Caco-2 (cell line): ENCODE data around the gene VAMP1. TPM values are rescaled to one million over a fixed set of nuclear protein-coding genes. Genes with fewer than 3 reads are reported as not detected.

Experiments used
- BruUV-seq: library from RNA; stranded (reverse); fragments of 400-500 nt; replicated peaks from 2 replicates; lab custom pipeline; 2021; lab: Mats Ljungman, UMichigan
- CTCF ChIA-PET: fragments of 300-600 bp; sonication (Branson Sonifier 250); formaldehyde crosslinking; loops from one replicate; lab custom pipeline; 2022; ENCODE audit warnings: antibody characterized with exemption; lab: Charles Lee
- POLR2A ChIA-PET: fragments of 300-600 bp; sonication (Branson Sonifier 250); formaldehyde crosslinking; loops from one replicate; lab custom pipeline; 2022; ENCODE audit warnings: antibody characterized with exemption; lab: Charles Lee
- DNase-seq, 2 experiments: peaks; one replicate each; pipeline versions ENCODE4 v3.0.0 to v3.0.0-alpha.2; 2020 to 2022
- H3K27me3 ChIP-seq: replicated peaks from 2 replicates; pipeline ENCODE4 v1.6.0; 2011; ENCODE audit warnings: low read length; ENCODE audit not compliant: control insufficient read depth, insufficient read depth
- H3K36me3 ChIP-seq: 2 replicates; pipeline ENCODE4 v1.5.1; 2011; ENCODE audit warnings: low read length; ENCODE audit not compliant: control insufficient read depth, insufficient read depth
- H3K4me1 ChIP-seq: fragments of 250-450 bp; sonication (Bioruptor Pico); 2 replicates; pipeline ENCODE4 v1.5.1; 2020; ENCODE audit warnings: mild to moderate bottlenecking
- H3K4me3 ChIP-seq: 2 replicates; pipeline ENCODE4 v1.5.1; 2011; ENCODE audit warnings: low read depth, mild to moderate bottlenecking, control low read depth, low read length
- H3K9me3 ChIP-seq: fragments of 250-450 bp; sonication (Bioruptor Pico); 2 replicates; pipeline ENCODE4 v1.5.1; 2020; ENCODE audit warnings: mild to moderate bottlenecking, moderate library complexity
- H3K27ac Mint-ChIP-seq: one replicate; pipeline ENCODE4 v1.8.0; 2022; ENCODE audit warnings: mixed read lengths; ENCODE audit not compliant: unreplicated experiment
- H3K27me3 Mint-ChIP-seq: one replicate; pipeline ENCODE4 v1.8.0; 2022; ENCODE audit warnings: mixed read lengths; ENCODE audit not compliant: insufficient read depth, unreplicated experiment
- H3K36me3 Mint-ChIP-seq: one replicate; pipeline ENCODE4 v1.8.0; 2022; ENCODE audit warnings: mild to moderate bottlenecking, mixed read lengths; ENCODE audit not compliant: insufficient read depth, unreplicated experiment
- H3K4me1 Mint-ChIP-seq: one replicate; pipeline ENCODE4 v1.8.0; 2022; ENCODE audit warnings: low read depth, mixed read lengths; ENCODE audit not compliant: unreplicated experiment
- H3K4me3 Mint-ChIP-seq: one replicate; pipeline ENCODE4 v1.8.0; 2022; ENCODE audit warnings: mild to moderate bottlenecking, moderate library complexity, mixed read lengths; ENCODE audit not compliant: unreplicated experiment
- H3K9me3 Mint-ChIP-seq: one replicate; pipeline ENCODE4 v1.8.0; 2022; ENCODE audit warnings: mixed read lengths; ENCODE audit not compliant: unreplicated experiment
- CTCF ChIP-seq, 2 experiments: fragments of 200-600 bp in 1 of 2; IDR thresholded peaks; 1 replicate in 1 of 2; 2 replicates in 1 of 2; pipeline versions ENCODE4 v1.5.1 to v1.8.0; 2011 to 2022; ENCODE audit warnings: antibody characterized with exemption in 1 of 2, control low read depth in 1 of 2, inconsistent platforms in 1 of 2, low read depth in 1 of 2, low read length in 1 of 2, mild to moderate bottlenecking in 1 of 2, moderate library complexity in 1 of 2; ENCODE audit not compliant: insufficient read depth in 1 of 2, severe bottlenecking in 1 of 2, unreplicated experiment in 1 of 2
- intact Hi-C: fragments of 100-400 bp; cut with micrococcal nuclease; formaldehyde crosslinking; loops from one replicate; pipeline ENCODE4 v1.10.0; 2022; ENCODE audit not compliant: unreplicated experiment
- total RNA-seq: library from RNA; stranded (reverse); gene quantifications from 2 replicates; pipeline ENCODE4 v1.2.3, GENCODE V29; 2022

The VAMP1 gene
- total RNA-seq, 1 experiment from 2014 or later = 8.4 TPM

- Mint-ChIP-seq H3K27ac (peak overlapping the region; percentile 93), H3K4me3 (peak overlapping the region; percentile 79), H3K27me3 (no peaks in the 10 kb centered on the region), H3K9me3 (no peaks in the 10 kb centered on the region), H3K4me1 (peaks cover 4% of the 10 kb centered on the region), H3K36me3 (peaks cover 17% of the 10 kb centered on the region)
- ChIA-PET POLR2A (interaction anchor here (0.6 kb wide), 1 partner anchor 118 kb away, joined by 3 read pairs; no protein-coding TSS in a partner anchor), CTCF (interaction anchor here (0.8 to 3.4 kb wide), 2 partner anchors 12 to 85 kb away, joined by 5 to 17 read pairs; no protein-coding TSS in a partner anchor)
- H3K4me1 ChIP-seq = peaks cover 9% of the 10 kb centered on the region; the same call in 1 of the 2 replicates
- TF ChIP-seq CTCF (IDR thresholded peaks at IDR 0.05; ENCODE audit: insufficient read depth in 1 of 2, low read depth in 1 of 2, low read length in 1 of 2, severe bottlenecking in 1 of 2, unreplicated experiment in 1 of 2) = no peak
- BruUV-seq = no TSS peak
- no peaks in the 10 kb centered on the region for H3K27me3 ChIP-seq
- no peaks in the 10 kb centered on the region for H3K9me3 ChIP-seq
- H3K36me3 ChIP-seq = no peaks in the 10 kb centered on the region
- H3K4me3 ChIP-seq = peak overlapping the region; percentile 82
- DNase-seq = peak in 1 of 2 experiments; percentile 33
- intact Hi-C loops = loop anchor here (1.0 kb wide), 1 partner anchor 17 kb away; the partner anchor contains the start of gene VAMP1
Measured at GRCh38 chr12:6452944-6453630, 17.4 kb downstream of the VAMP1 start.

GRCh38 chr12:6452245-6452943 is 18.1 kb downstream of the VAMP1 start:
- Histone ChIP-seq H3K4me1 (peaks cover 9% of the 10 kb centered on the region; the same call in 1 of the 2 replicates), H3K36me3 (no peaks in the 10 kb centered on the region), H3K27me3 (no peaks in the 10 kb centered on the region), H3K4me3 (peak overlapping the region; percentile 82), H3K9me3 (no peaks in the 10 kb centered on the region)
- no peak for TF ChIP-seq CTCF (IDR thresholded peaks at IDR 0.05; ENCODE audit: insufficient read depth in 1 of 2, low read depth in 1 of 2, low read length in 1 of 2, severe bottlenecking in 1 of 2, unreplicated experiment in 1 of 2)
- POLR2A ChIA-PET = interaction anchor here (3.1 kb wide), 1 partner anchor 18 kb away, joined by 16 read pairs; the partner anchor contains the start of gene VAMP1
- BruUV-seq = no TSS peak
- Mint-ChIP-seq H3K4me3 (peak overlapping the region; percentile 79), H3K27me3 (no peaks in the 10 kb centered on the region), H3K36me3 (peaks cover 17% of the 10 kb centered on the region), H3K27ac (peak overlapping the region; percentile 93), H3K4me1 (peaks cover 4% of the 10 kb centered on the region), H3K9me3 (no peaks in the 10 kb centered on the region)
- intact Hi-C loops = loop anchor here (1.0 kb wide), 1 partner anchor 18 kb away; the partner anchor contains the start of gene VAMP1
- DNase-seq = peak; percentile 43 to 45
- CTCF ChIA-PET = interaction anchor here (0.5 to 3.4 kb wide), 6 partner anchors 13 to 163 kb away, joined by 4 to 17 read pairs (median 6); partner anchors contain the start of genes GAPDH, LTBR and VAMP1
